Measurements from ENCODE around the gene PRR5. TPM values are rescaled to one million over a fixed set of nuclear protein-coding genes. Genes with fewer than 3 reads are reported as not detected.

The PRR5 gene
- total and polyA plus RNA-seq, 2 of the 13 experiments (the other 11 are each of a cell fraction or from before 2014, with no cell fraction given) = 11.6 to 27.5 TPM

DNA sequence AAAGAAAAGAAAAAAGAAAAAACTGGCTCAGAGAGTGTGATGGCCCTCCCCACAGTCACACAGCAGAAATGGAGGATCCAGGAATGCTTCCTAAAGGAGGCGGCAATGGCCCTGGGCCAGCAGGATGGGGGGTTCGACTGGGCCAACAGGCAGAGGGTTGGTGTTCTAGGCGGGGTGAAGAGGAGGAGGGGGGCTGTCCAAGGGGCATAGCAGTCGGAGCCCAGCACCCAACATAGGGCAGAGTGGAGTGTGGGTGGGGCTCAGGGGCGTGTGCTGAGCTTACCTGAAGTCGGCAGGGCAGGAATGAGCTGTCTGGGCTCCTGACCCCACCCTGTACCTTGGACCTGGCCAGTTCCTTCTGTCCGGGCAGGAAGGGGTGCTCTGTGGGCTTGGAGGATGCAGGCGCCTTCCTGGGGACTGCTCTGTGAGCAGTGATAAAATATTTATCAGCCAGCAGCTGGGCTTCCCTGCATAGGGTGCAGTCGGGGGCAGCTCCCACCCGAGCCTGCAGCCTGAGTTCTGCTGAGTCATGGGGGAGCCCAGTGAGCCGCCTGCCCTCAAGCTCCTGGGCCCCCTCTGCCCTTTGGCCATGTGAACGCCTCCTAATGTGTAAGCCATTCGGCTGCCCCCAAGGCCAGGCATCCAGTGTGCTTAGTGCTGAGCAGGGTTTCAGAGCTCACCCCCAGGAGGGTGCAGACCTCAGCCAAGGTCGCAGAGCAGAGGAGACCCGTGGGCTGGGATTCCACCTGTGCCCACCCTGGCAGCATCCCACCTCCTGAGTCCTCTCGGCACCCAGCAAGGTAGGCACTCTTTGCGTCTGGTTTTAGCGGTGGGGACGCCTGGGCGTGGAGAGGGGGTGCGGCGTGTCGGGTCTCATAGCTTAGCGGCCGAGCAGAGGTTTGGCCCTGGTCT, 25.3 kb upstream of the PRR5 start (continued):
- TF ChIP-seq ZBTB2 (CRISPR knock-in tag; IDR thresholded peaks at IDR 0.05; ENCODE audit: low read depth) (no peak), GPBP1L1 (CRISPR knock-in tag; IDR thresholded peaks at IDR 0.05) (no peak), ATM (IDR thresholded peaks at IDR 0.05; ENCODE audit: borderline replicate concordance) (no peak), ZBTB49 (CRISPR knock-in tag; IDR thresholded peaks at IDR 0.05; ENCODE audit: borderline replicate concordance) (no peak), NFE2 (CRISPR knock-in tag; IDR thresholded peaks at IDR 0.05) (peak; percentile 91), SATB2 (CRISPR knock-in tag; IDR thresholded peaks at IDR 0.05) (no peak), CTCF (CRISPR knock-in tag; IDR thresholded peaks at IDR 0.05) (peak; percentile 25; the same call in 1 of the 2 replicates), ZNF839 (CRISPR knock-in tag; IDR thresholded peaks at IDR 0.05; ENCODE audit: borderline replicate concordance) (no peak), PAX8 (CRISPR knock-in tag; IDR thresholded peaks at IDR 0.05; ENCODE audit: borderline replicate concordance) (no peak), HCFC1 (IDR thresholded peaks at IDR 0.05; ENCODE audit: low read depth, low read length) (no peak), ZNF83 (CRISPR knock-in tag; IDR thresholded peaks at IDR 0.05; ENCODE audit: borderline replicate concordance) (no peak), TRIM24 (CRISPR knock-in tag; IDR thresholded peaks at IDR 0.05) (no peak)
- TF ChIP-seq, protein P1, sequence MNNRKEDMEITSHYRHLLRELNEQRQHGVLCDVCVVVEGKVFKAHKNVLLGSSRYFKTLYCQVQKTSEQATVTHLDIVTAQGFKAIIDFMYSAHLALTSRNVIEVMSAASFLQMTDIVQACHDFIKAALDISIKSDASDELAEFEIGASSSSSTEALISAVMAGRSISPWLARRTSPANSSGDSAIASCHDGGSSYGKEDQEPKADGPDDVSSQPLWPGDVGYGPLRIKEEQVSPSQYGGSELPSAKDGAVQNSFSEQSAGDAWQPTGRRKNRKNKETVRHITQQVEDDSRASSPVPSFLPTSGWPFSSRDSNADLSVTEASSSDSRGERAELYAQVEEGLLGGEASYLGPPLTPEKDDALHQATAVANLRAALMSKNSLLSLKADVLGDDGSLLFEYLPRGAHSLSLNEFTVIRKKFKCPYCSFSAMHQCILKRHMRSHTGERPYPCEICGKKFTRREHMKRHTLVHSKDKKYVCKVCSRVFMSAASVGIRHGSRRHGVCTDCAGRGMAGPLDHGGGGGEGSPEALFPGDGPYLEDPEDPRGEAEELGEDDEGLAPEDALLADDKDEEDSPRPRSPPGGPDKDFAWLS (CRISPR knock-in tag; IDR thresholded peaks at IDR 0.05; ENCODE audit: borderline replicate concordance) = no peak
- TF ChIP-seq, protein P2, sequence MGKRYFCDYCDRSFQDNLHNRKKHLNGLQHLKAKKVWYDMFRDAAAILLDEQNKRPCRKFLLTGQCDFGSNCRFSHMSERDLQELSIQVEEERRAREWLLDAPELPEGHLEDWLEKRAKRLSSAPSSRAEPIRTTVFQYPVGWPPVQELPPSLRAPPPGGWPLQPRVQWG (CRISPR knock-in tag; IDR thresholded peaks at IDR 0.05; ENCODE audit: borderline replicate concordance, low read depth) = no peak
